Astrocyte of the cerebellum (primary cell): Measurements from ENCODE around the gene LRFN2.

Experiments used
- DNase-seq: peaks from one replicate; pipeline ENCODE4 v3.0.0-alpha.2; 2011; ENCODE audit warnings: low read depth
- H3K4me3 ChIP-seq: 2 replicates; pipeline ENCODE4 v1.5.1; 2011; ENCODE audit warnings: mild to moderate bottlenecking, low read depth, low read length, moderate library complexity
- CTCF ChIP-seq: IDR thresholded peaks from 2 replicates; pipeline ENCODE4 v1.5.1; 2012; ENCODE audit warnings: low read length, low read depth, moderate library complexity, mild to moderate bottlenecking; ENCODE audit errors: missing control alignments
- in situ Hi-C: cut with HindIII; loops from 2 replicates; pipeline ENCODE4 v1.10.0; 2017; ENCODE audit warnings: low sequenced_read_pairs

The LRFN2 gene

GRCh38 chr6:40476673-40477072, 110.5 kb downstream of the LRFN2 start:
- no peak for TF ChIP-seq CTCF
- in situ Hi-C loops = no loop called here
- DNase-seq = no peak
- H3K4me3 ChIP-seq = no peak overlapping the region

GRCh38 chr6:40474937-40475336, 112.2 kb downstream of the LRFN2 start:
- H3K4me3 ChIP-seq = no peak overlapping the region
- no peak for DNase-seq
- in situ Hi-C loops = no loop called here
- TF ChIP-seq CTCF = no peak

- H3K4me3 ChIP-seq = no peak overlapping the region
- in situ Hi-C loops = no loop called here
- no peak for DNase-seq
- no peak for TF ChIP-seq CTCF
Observed at GRCh38 chr6:40473026-40473425, 114.1 kb downstream of the LRFN2 start.

GRCh38 chr6:40472353-40472752, 114.8 kb downstream of the LRFN2 start:
- H3K4me3 ChIP-seq = no peak overlapping the region
- in situ Hi-C loops = no loop called here
- no peak for DNase-seq
- no peak for TF ChIP-seq CTCF

GRCh38 chr6:40471243-40471642, 115.9 kb downstream of the LRFN2 start:
- in situ Hi-C loops = no loop called here
- no peak for DNase-seq
- no peak for TF ChIP-seq CTCF
- H3K4me3 ChIP-seq = no peak overlapping the region

- no peak for TF ChIP-seq CTCF
- in situ Hi-C loops = loop anchor here (5.0 kb wide), 1 partner anchor 82 kb away; no protein-coding TSS in a partner anchor
- no peak for DNase-seq
- H3K4me3 ChIP-seq = no peak overlapping the region
Observed at GRCh38 chr6:40469323-40469722, 117.8 kb downstream of the LRFN2 start.
